ENCODE data around the gene NOXO1.
A peak's percentile ranks its signal among the peaks of the same experiment; 100 is the strongest.

NOXO1 gene

DNA sequence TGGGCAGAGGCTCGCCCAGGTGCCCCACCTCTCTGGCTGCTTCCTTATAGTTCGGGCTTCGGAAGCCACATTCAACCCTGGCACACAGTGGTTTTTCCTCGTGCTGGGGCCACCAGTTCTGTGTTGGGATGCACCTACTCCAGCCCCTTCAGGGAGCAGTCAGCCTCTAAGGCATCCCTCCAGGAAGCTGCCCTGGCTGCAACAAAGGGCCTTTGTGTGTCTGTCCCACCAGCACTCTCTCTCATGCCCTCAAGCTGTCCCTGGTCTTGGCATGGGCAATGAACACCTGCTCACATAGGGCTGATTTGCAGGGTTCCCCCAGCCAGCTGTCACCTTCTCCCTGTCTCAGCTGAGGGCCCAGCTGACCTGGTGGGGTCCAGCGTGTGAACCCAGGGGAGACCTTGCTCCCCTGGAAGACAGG is 754 bp upstream of the NOXO1 start:
- H3K27me3 ChIP-seq (ENCODE audit: control insufficient read depth, insufficient read depth, low read length) = no peaks in the 10 kb centered on the region
- peaks cover 5% of the 10 kb centered on the region for H3K4me1 ChIP-seq
- TF ChIP-seq, protein P1, sequence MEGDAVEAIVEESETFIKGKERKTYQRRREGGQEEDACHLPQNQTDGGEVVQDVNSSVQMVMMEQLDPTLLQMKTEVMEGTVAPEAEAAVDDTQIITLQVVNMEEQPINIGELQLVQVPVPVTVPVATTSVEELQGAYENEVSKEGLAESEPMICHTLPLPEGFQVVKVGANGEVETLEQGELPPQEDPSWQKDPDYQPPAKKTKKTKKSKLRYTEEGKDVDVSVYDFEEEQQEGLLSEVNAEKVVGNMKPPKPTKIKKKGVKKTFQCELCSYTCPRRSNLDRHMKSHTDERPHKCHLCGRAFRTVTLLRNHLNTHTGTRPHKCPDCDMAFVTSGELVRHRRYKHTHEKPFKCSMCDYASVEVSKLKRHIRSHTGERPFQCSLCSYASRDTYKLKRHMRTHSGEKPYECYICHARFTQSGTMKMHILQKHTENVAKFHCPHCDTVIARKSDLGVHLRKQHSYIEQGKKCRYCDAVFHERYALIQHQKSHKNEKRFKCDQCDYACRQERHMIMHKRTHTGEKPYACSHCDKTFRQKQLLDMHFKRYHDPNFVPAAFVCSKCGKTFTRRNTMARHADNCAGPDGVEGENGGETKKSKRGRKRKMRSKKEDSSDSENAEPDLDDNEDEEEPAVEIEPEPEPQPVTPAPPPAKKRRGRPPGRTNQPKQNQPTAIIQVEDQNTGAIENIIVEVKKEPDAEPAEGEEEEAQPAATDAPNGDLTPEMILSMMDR (IDR thresholded peaks at IDR 0.05) = no peak
- H3K4me3 ChIP-seq (ENCODE audit: low read depth, low read length) = no peak overlapping the region
- H2AFZ ChIP-seq = no peak overlapping the region
- no peaks in the 10 kb centered on the region for H3K79me2 ChIP-seq
- no peak overlapping the region for H3K27ac ChIP-seq
- no peaks in the 10 kb centered on the region for H3K36me3 ChIP-seq (ENCODE audit: control insufficient read depth, insufficient read depth, low read length)
- H3K9me3 ChIP-seq (ENCODE audit: control insufficient read depth, low read length) = no peaks in the 10 kb centered on the region
- no peak overlapping the region for H3K9ac ChIP-seq
- no peak overlapping the region for H3K4me2 ChIP-seq (ENCODE audit: low read length)

DNA sequence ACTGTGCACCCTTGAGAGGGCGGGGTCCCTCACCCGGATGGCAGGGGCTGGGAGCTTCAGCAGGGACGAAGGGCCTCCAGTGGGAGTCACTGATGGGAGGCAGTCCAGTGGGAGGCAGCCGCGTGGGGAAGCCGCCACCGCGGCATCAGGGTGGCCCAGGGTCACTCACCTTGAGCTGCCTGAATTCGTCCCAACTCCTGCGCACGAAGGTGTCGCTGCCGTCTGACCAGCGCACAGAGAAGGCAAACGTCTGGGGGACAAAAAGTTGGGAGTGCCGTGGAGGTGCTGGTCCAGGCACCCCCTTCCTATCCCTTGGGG is 540 bp downstream of the NOXO1 start:
- H3K36me3 ChIP-seq (ENCODE audit: control insufficient read depth, insufficient read depth, low read length) = no peaks in the 10 kb centered on the region
- H3K27ac ChIP-seq = no peak overlapping the region
- no peak overlapping the region for H3K4me3 ChIP-seq (ENCODE audit: low read depth, low read length)
- H3K4me1 ChIP-seq = peaks cover 5% of the 10 kb centered on the region
- H3K9ac ChIP-seq = no peak overlapping the region
- no peaks in the 10 kb centered on the region for H3K79me2 ChIP-seq
- H3K4me2 ChIP-seq (ENCODE audit: low read length) = no peak overlapping the region
- no peak overlapping the region for H2AFZ ChIP-seq
- TF ChIP-seq, protein P1 (IDR thresholded peaks at IDR 0.05) = no peak
- H3K27me3 ChIP-seq (ENCODE audit: control insufficient read depth, insufficient read depth, low read length) = no peaks in the 10 kb centered on the region
- H3K9me3 ChIP-seq (ENCODE audit: control insufficient read depth, low read length) = no peaks in the 10 kb centered on the region

DNA sequence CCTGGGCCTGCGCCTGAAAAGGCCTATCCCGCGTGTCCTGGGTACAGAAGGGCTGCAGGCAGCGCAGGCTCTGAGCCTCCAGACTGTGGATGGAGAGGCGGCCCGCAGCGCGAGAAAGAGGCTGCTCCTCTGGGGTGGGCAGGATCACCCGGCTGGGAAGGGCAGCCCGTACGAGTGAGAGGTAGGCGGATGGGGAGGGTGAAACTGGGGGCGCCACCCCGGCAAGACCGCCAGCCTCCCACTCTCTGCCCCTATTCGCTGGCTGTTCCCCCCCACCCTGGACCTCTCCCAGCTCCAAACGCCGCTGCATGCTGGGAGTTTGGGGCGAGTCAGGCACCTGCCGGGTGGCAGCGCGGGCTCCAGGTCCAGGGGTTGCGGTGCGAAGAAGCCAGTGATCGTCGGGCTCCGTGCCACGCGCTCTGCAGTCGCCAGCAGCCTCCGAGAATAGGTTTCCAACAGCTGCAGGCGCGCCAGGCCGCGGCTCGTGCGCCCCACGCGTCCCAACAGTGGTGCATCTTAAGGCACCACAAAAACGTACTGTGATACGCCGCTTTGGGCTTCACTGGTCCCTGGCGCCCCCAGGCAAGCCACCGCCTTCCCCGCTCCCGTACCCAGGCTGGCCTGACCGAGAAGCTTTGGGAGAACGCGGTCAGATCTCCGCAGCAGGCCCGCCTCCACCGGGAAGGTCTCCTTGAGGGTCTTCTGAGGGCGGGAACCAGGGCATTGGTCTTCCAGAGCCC is 1.1 kb downstream of the NOXO1 start:
- peak overlapping the region; percentile 70 for H2AFZ ChIP-seq
- H3K9me3 ChIP-seq (ENCODE audit: control insufficient read depth, low read length) = no peaks in the 10 kb centered on the region
- no peaks in the 10 kb centered on the region for H3K27me3 ChIP-seq (ENCODE audit: control insufficient read depth, insufficient read depth, low read length)
- H3K4me2 ChIP-seq (ENCODE audit: low read length) = peak overlapping the region; percentile 87
- peaks cover 4% of the 10 kb centered on the region for H3K4me1 ChIP-seq
- TF ChIP-seq, protein P1 (IDR thresholded peaks at IDR 0.05) = no peak
- H3K79me2 ChIP-seq = no peaks in the 10 kb centered on the region
- H3K9ac ChIP-seq = no peak overlapping the region
- no peaks in the 10 kb centered on the region for H3K36me3 ChIP-seq (ENCODE audit: control insufficient read depth, insufficient read depth, low read length)
- no peak overlapping the region for H3K27ac ChIP-seq
- peak overlapping the region; percentile 60 for H3K4me3 ChIP-seq (ENCODE audit: low read depth, low read length)

DNA sequence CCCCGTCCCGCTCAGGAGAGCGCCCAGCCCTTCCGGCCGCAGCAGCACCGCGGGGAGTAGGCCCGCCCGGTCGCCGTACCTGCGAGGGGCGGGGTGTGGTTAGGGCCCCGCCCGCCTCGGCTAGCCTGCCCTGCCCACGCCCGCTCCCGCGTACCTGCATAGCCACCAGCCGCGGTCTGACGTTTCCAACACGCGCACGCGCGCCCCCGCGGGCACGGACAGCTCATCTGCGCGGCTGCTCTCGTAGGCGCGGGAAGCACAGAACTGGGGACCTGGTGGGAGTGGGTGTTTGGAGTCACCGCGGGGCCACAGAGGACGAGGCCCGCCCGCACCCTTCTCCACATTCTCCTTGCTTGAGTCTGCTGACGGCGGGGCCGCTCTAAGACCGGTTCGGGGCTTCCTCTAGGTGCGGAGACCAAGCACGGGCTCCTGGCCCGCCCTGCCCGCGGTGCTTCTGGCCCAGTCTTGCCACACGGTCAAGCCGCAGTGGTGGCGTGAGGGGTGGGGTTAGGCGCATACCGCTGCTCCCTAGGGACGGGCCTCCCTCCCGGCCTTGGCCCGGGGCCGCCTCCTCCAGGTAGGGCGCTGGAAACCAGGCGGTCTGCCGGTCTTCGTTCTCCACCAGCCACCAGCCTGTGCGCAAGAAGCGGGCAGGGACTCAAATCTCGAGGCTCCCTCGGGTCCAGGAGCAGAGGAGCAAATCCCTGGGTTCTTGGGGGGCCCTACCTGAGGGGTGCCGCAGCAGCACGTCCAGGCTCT is 1.8 kb downstream of the NOXO1 start:
- Histone ChIP-seq H2AFZ (peak overlapping the region; percentile 70), H3K9me3 (ENCODE audit: control insufficient read depth, low read length) (no peaks in the 10 kb centered on the region), H3K27me3 (ENCODE audit: control insufficient read depth, insufficient read depth, low read length) (no peaks in the 10 kb centered on the region), H3K4me2 (ENCODE audit: low read length) (peak overlapping the region; percentile 87), H3K4me3 (ENCODE audit: low read depth, low read length) (peak overlapping the region; percentile 60), H3K9ac (no peak overlapping the region), H3K27ac (no peak overlapping the region), H3K4me1 (no peaks in the 10 kb centered on the region), H3K36me3 (ENCODE audit: control insufficient read depth, insufficient read depth, low read length) (no peaks in the 10 kb centered on the region), H3K79me2 (no peaks in the 10 kb centered on the region)
- TF ChIP-seq, protein P1 (IDR thresholded peaks at IDR 0.05) = no peak
